K562 (cell line): ENCODE results near the gene CAMSAP3.

Source experiments
- FOS ChIP-seq: IDR thresholded peaks from 3 replicates; pipeline ENCODE4 v1.6.1; 2011; ENCODE audit not compliant: insufficient read length; ENCODE audit errors: extremely low read depth
- GABPB1 ChIP-seq: sonication (generic); formaldehyde crosslinking; IDR thresholded peaks from 2 replicates; pipeline ENCODE4 v1.8.0; 2022; ENCODE audit warnings: mild to moderate bottlenecking, missing genetic modification reagents
- JUND ChIP-seq, 2 experiments: IDR thresholded peaks; 2 replicates in 1 of 2; 3 replicates in 1 of 2; pipeline ENCODE4 v1.6.1; 2011; ENCODE audit warnings: borderline replicate concordance in 2 of 2, low read depth in 2 of 2, low read length in 2 of 2, improper control_type of control experiment in 1 of 2, missing biosample characterization in 1 of 2, missing genetic modification characterization in 1 of 2, missing genetic modification reagents in 1 of 2
- MLX ChIP-seq, 2 experiments: fragments of 450-650 bp in 1 of 2; sonication (generic) in 1 of 2; formaldehyde crosslinking; conservative IDR thresholded peaks; 2 replicates each; pipeline versions ENCODE4 v1.4.0 to v1.8.1; 2020 to 2022; ENCODE audit warnings: mild to moderate bottlenecking in 1 of 2, missing genetic modification reagents in 1 of 2
- POLR2A ChIP-seq: fragments of 450-650 bp; conservative IDR thresholded peaks from 2 replicates; pipeline ENCODE4 v1.6.1; 2016
- POLR2AphosphoS5 ChIP-seq: IDR thresholded peaks from 2 replicates; pipeline ENCODE4 v1.6.1; 2011; ENCODE audit warnings: mild to moderate bottlenecking, low read depth, low read length, moderate library complexity; ENCODE audit not compliant: control insufficient read depth, insufficient read depth
- RAD21 ChIP-seq, 2 experiments: fragments of 250-450 bp in 1 of 2; fragments of 450-650 bp in 1 of 2; sonication (Bioruptor Pico) in 1 of 2; formaldehyde crosslinking in 1 of 2; IDR thresholded peaks in 1 of 2; conservative IDR thresholded peaks in 1 of 2; 2 replicates each; pipeline versions ENCODE4 v1.4.0 to v1.8.0; 2020 to 2022; ENCODE audit warnings: mild to moderate bottlenecking in 2 of 2, moderate library complexity in 1 of 2
- SP1 ChIP-seq: sonication (generic); formaldehyde crosslinking; IDR thresholded peaks from 2 replicates; pipeline ENCODE4 v1.8.1; 2022; ENCODE audit warnings: mild to moderate bottlenecking, missing genetic modification reagents
- ZBTB2 ChIP-seq: fragments of 450-650 bp; IDR thresholded peaks from 2 replicates; pipeline ENCODE4 v1.6.1; 2016; ENCODE audit warnings: antibody characterized with exemption
- ZNF41 ChIP-seq: fragments of 250-450 bp; sonication (Bioruptor Pico); conservative IDR thresholded peaks from 2 replicates; pipeline ENCODE4 v1.4.0; 2020; ENCODE audit warnings: mild to moderate bottlenecking
- ZZZ3 ChIP-seq: fragments of 450-650 bp; IDR thresholded peaks from 2 replicates; pipeline ENCODE4 v1.6.1; 2016; ENCODE audit warnings: antibody characterized with exemption, mild to moderate bottlenecking, moderate library complexity
- TF ChIP-seq, protein P1 (sequence below): fragments of 450-650 bp; IDR thresholded peaks from 2 replicates; pipeline ENCODE4 v1.7.1; 2018; ENCODE audit warnings: mild to moderate bottlenecking, low read depth; ENCODE audit not compliant: partially characterized antibody
- TF ChIP-seq, protein P2 (sequence below), 3 experiments: fragments of 200-800 bp in 1 of 3; fragments of 250-450 bp in 1 of 3; fragments of 450-650 bp in 1 of 3; sonication (Bioruptor Pico) in 1 of 3; sonication (Bioruptor generic) in 1 of 3; formaldehyde crosslinking in 1 of 3; IDR thresholded peaks; 2 replicates each; pipeline versions ENCODE4 v1.6.1 to v1.8.0; 2016 to 2022; ENCODE audit warnings: mild to moderate bottlenecking in 2 of 3, missing genetic modification characterization in 2 of 3, missing compliant biosample characterization in 1 of 3, moderate library complexity in 1 of 3

DNA sequence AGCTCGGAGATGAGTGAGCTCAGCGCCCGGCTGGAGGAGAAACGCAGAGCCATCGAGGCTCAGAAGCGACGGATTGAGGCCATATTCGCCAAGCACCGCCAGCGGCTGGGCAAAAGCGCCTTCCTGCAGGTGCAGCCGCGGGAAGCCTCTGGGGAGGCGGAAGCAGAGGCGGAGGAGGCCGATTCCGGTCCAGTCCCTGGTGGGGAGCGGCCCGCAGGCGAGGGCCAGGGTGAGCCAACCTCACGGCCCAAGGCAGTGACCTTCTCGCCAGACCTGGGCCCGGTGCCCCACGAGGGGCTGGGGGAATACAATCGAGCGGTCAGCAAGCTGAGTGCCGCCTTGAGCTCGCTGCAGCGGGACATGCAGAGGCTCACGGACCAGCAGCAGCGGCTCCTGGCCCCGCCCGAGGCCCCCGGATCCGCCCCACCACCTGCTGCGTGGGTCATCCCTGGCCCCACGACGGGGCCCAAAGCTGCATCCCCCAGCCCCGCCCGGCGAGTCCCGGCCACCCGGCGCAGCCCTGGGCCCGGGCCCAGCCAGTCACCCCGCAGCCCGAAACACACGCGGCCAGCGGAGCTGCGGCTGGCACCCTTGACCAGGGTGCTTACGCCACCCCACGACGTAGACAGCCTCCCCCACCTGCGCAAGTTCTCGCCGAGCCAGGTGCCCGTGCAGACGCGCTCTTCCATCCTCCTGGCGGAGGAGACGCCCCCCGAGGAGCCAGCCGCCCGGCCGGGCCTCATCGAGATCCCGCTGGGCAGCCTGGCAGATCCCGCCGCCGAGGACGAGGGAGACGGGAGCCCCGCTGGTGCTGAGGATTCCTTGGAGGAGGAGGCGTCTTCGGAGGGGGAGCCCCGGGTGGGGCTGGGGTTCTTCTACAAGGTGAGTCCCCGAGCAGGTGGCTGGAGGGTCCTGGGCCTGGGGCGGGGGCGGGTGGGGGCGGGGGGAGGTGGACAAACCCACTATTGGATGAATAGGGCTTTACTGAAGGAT lies 16.9 kb downstream of the CAMSAP3 start:
- TF ChIP-seq SP1 (CRISPR knock-in tag) (no peak), FOS (no peak), JUND (IDR thresholded peaks at IDR 0.05; ENCODE audit: borderline replicate concordance, low read depth, low read length) (no peak), JUND (tag; IDR thresholded peaks at IDR 0.05; ENCODE audit: borderline replicate concordance, low read depth, low read length) (no peak), RAD21 (CRISPR knock-in tag; conservative IDR thresholded peaks at IDR 0.05 in 1 of 2, IDR thresholded peaks at IDR 0.05 in 1 of 2) (no peak), ZBTB2 (no peak), POLR2AphosphoS5 (no peak), POLR2A (no peak), GABPB1 (CRISPR knock-in tag) (no peak), ZZZ3 (no peak), MLX (CRISPR knock-in tag; conservative IDR thresholded peaks at IDR 0.05) (no peak), ZNF41 (CRISPR knock-in tag) (no peak)
- TF ChIP-seq, protein P1, sequence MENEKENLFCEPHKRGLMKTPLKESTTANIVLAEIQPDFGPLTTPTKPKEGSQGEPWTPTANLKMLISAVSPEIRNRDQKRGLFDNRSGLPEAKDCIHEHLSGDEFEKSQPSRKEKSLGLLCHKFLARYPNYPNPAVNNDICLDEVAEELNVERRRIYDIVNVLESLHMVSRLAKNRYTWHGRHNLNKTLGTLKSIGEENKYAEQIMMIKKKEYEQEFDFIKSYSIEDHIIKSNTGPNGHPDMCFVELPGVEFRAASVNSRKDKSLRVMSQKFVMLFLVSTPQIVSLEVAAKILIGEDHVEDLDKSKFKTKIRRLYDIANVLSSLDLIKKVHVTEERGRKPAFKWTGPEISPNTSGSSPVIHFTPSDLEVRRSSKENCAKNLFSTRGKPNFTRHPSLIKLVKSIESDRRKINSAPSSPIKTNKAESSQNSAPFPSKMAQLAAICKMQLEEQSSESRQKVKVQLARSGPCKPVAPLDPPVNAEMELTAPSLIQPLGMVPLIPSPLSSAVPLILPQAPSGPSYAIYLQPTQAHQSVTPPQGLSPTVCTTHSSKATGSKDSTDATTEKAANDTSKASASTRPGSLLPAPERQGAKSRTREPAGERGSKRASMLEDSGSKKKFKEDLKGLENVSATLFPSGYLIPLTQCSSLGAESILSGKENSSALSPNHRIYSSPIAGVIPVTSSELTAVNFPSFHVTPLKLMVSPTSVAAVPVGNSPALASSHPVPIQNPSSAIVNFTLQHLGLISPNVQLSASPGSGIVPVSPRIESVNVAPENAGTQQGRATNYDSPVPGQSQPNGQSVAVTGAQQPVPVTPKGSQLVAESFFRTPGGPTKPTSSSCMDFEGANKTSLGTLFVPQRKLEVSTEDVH = no peak
- TF ChIP-seq, protein P2, sequence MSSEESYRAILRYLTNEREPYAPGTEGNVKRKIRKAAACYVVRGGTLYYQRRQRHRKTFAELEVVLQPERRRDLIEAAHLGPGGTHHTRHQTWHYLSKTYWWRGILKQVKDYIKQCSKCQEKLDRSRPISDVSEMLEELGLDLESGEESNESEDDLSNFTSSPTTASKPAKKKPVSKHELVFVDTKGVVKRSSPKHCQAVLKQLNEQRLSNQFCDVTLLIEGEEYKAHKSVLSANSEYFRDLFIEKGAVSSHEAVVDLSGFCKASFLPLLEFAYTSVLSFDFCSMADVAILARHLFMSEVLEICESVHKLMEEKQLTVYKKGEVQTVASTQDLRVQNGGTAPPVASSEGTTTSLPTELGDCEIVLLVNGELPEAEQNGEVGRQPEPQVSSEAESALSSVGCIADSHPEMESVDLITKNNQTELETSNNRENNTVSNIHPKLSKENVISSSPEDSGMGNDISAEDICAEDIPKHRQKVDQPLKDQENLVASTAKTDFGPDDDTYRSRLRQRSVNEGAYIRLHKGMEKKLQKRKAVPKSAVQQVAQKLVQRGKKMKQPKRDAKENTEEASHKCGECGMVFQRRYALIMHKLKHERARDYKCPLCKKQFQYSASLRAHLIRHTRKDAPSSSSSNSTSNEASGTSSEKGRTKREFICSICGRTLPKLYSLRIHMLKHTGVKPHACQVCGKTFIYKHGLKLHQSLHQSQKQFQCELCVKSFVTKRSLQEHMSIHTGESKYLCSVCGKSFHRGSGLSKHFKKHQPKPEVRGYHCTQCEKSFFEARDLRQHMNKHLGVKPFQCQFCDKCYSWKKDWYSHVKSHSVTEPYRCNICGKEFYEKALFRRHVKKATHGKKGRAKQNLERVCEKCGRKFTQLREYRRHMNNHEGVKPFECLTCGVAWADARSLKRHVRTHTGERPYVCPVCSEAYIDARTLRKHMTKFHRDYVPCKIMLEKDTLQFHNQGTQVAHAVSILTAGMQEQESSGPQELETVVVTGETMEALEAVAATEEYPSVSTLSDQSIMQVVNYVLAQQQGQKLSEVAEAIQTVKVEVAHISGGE (CRISPR knock-in tag; IDR thresholded peaks at IDR 0.05) = no peak
